Common myeloid progenitor, CD34-positive (primary cell): ENCODE measurements around the gene CLN5.
A peak's percentile ranks its signal among the peaks of the same experiment; 100 is the strongest.

Experiments used
- CTCF ChIA-PET: fragments of 350-600 bp; sonication (Branson Sonifier 250); formaldehyde crosslinking; loops from one replicate; lab custom pipeline; 2021; ENCODE audit warnings: antibody characterized with exemption; lab: Charles Lee
- POLR2A ChIA-PET: fragments of 350-600 bp; sonication (Branson Sonifier 250); formaldehyde crosslinking; loops from one replicate; lab custom pipeline; 2021; ENCODE audit warnings: antibody characterized with exemption; lab: Charles Lee
- DNase-seq, 3 donors: peaks; one replicate each; pipeline versions ENCODE4 v3.0.0 to v3.0.0-alpha.2; 2013
- H3K27ac ChIP-seq, 2 experiments: 1 replicate in 1 of 2; 2 replicates in 1 of 2; pipeline ENCODE4 v1.7.0; 2013; ENCODE audit warnings: inconsistent platforms in 2 of 2, low read length in 2 of 2, mild to moderate bottlenecking in 2 of 2, low read depth in 1 of 2, moderate library complexity in 1 of 2; ENCODE audit not compliant: severe bottlenecking in 2 of 2, insufficient read depth in 1 of 2, poor library complexity in 1 of 2
- H3K27me3 ChIP-seq, 5 experiments: replicated peaks in 2 of 5; 1 replicate in 3 of 5; 2 replicates in 2 of 5; pipeline versions ENCODE4 v1.6.1 to v1.7.0; 2013; ENCODE audit warnings: low read length in 4 of 5, mild to moderate bottlenecking in 2 of 5, moderate library complexity in 2 of 5, inconsistent platforms in 1 of 5; ENCODE audit not compliant: insufficient read depth in 5 of 5, control insufficient read depth in 4 of 5
- H3K36me3 ChIP-seq, 4 experiments: 1 replicate in 2 of 4; 2 replicates in 2 of 4; pipeline versions ENCODE4 v1.6.1 to v1.7.0; 2013; ENCODE audit warnings: low read length in 3 of 4, control low read depth in 1 of 4, mild to moderate bottlenecking in 1 of 4; ENCODE audit not compliant: control insufficient read depth in 4 of 4, insufficient read depth in 4 of 4
- H3K4me1 ChIP-seq, 4 experiments: 1 replicate in 3 of 4; 2 replicates in 1 of 4; pipeline versions ENCODE4 v1.6.1 to v1.7.1; 2013; ENCODE audit warnings: low read length in 3 of 4, mild to moderate bottlenecking in 3 of 4, control low read depth in 1 of 4, inconsistent platforms in 1 of 4, moderate library complexity in 1 of 4; ENCODE audit not compliant: control insufficient read depth in 4 of 4, insufficient read depth in 4 of 4; ENCODE audit errors: control extremely low read depth in 1 of 4
- H3K4me3 ChIP-seq, 7 experiments: 1 replicate in 4 of 7; 2 replicates in 3 of 7; pipeline versions ENCODE4 v1.5.1 to v1.7.0; 2013; ENCODE audit warnings: mild to moderate bottlenecking in 7 of 7, low read length in 6 of 7, moderate library complexity in 6 of 7, inconsistent platforms in 2 of 7, low read depth in 2 of 7, control low read depth in 1 of 7; ENCODE audit not compliant: insufficient read depth in 4 of 7, control insufficient read depth in 1 of 7; ENCODE audit errors: extremely low read depth in 1 of 7
- H3K9me3 ChIP-seq, 5 experiments: 1 replicate in 4 of 5; 2 replicates in 1 of 5; pipeline versions ENCODE4 v1.6.1 to v1.7.1; 2013; ENCODE audit warnings: low read length in 4 of 5, mild to moderate bottlenecking in 2 of 5, inconsistent platforms in 1 of 5, low read depth in 1 of 5, moderate library complexity in 1 of 5; ENCODE audit not compliant: control insufficient read depth in 4 of 5, insufficient read depth in 2 of 5; ENCODE audit errors: control extremely low read depth in 1 of 5
- WGBS: methylation state at CpG from one replicate; pipeline ENCODE4 v1.1.5; 2013; ENCODE audit not compliant: insufficient coverage; 5-methylcytosine and 5-hydroxymethylcytosine counted together

CLN5 gene

DNA sequence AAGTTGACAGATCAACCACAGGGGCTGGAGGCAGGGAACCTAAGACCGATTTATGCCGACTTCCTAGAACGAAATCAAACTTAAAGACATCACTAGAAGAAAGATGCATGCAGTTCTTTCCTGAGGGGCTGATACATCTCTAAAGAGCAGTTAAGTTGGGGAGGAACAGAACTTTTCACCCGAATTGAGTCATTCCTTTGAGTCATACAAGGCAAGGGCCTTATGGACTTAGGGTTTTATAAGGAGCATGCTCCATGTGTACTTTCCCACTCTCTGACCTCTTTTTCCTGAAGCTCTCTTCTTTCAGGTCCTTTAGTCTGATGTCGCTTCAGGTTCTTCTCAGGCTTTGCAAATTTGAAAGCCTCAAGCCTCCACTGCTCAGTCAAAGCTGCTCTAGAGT lies 43.0 kb downstream of the CLN5 start:
- Histone ChIP-seq H3K36me3 (no peaks in the 10 kb centered on the region), H3K4me3 (no peak overlapping the region), H3K4me1 (peaks cover 0 to 7% (median 3%) of the 10 kb centered on the region in 4 experiments), H3K27me3 (no peaks in the 10 kb centered on the region), H3K9me3 (no peaks in the 10 kb centered on the region), H3K27ac (no peak overlapping the region)
- WGBS, result 100% methylated on average over 4 of the region's 5 CpGs
- CTCF ChIA-PET, result interaction anchor here (0.5 kb wide), 1 partner anchor 192 kb away, joined by 3 read pairs; no protein-coding TSS in a partner anchor
- DNase-seq, result no peak
- POLR2A ChIA-PET, result interaction anchor here (1.0 kb wide), 1 partner anchor 8 kb away, joined by 3 read pairs; the partner anchor contains the start of gene FBXL3

DNA sequence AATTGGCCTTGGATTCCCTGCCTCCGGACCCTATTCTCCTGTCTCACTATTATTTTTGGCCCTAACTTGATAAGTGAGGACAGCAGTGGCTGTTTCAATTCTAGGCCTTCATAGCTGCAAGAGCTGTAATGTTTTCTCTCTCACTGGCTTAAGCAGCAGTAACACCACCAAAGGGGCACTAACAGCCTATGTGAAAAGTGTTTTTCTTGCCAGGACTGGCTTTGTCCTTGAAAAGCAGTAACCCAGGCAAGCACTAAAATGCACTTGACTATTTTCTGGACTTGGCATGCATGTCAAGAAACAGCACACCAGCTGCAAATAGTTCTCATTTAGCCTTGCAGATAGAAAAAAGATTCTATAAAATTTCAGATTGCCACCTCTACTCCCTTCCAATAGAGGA lies 44.4 kb downstream of the CLN5 start:
- Histone ChIP-seq H3K9me3 (no peaks in the 10 kb centered on the region), H3K4me3 (no peak overlapping the region), H3K36me3 (no peaks in the 10 kb centered on the region), H3K27ac (no peak overlapping the region), H3K27me3 (no peaks in the 10 kb centered on the region), H3K4me1 (peaks cover 0 to 7% (median 3%) of the 10 kb centered on the region in 4 experiments)
- no peak for DNase-seq
- WGBS, result 100% methylated on average over 1 of the region's 1 CpG
- POLR2A ChIA-PET, result no interaction called here
- CTCF ChIA-PET, result no interaction called here

DNA sequence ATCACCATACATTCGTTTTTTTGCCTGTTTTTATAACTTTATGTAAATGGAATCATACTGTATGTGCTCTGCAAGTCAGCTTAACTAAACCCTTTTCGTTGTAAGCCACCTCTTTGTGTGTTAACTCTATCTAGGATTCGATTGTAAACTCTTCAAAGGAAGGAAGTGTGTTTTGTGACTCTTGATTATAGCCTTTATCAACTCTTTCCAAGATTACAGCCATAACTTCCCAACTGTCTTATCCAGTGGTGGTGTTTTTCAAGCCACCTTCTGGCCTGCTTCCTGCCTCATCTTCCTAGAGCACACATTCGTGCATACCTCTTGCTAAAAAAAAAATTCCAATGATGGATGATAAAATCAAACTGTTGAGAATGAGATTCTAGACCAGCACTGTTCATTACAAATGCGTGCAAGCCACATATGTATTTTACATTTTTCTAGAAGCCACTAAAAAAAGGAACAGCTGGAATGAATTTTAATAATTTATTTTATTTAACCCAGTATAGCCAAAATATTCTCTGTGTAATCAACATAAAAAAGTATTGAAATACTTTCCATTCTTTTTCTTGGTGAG lies 47.1 kb downstream of the CLN5 start:
- no peak overlapping the region for H3K27ac ChIP-seq
- peaks cover 0 to 22% (median 13%) of the 10 kb centered on the region in 4 experiments for H3K4me1 ChIP-seq
- POLR2A ChIA-PET, result no interaction called here
- no peak overlapping the region for H3K4me3 ChIP-seq
- no CpG with 5 or more reads among the region's 5 CpGs for WGBS
- no peaks in the 10 kb centered on the region for H3K27me3 ChIP-seq
- no peak for DNase-seq
- no peaks in the 10 kb centered on the region for H3K9me3 ChIP-seq
- peaks cover 0 to 4% (median 3%) of the 10 kb centered on the region in 4 experiments for H3K36me3 ChIP-seq
- CTCF ChIA-PET, result no interaction called here

DNA sequence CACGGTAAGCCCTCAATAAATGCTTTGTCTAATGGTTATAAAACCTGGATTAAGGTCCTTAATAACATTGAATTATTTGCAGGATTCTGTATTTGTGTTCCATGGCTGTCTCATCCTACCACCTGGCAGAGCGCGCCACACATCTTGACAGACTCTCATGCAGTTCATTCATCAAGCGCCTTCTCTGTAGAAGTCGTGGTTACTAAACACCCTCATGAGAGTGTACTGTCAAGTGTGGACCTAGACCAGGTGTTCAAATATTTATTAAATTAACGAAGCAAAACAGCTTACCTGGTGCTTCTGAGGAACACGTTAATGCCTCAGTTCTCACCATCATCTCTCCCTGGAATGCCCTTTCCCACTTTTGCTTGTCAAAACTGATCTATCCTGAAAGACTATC lies 48.2 kb downstream of the CLN5 start:
- Histone ChIP-seq H3K36me3 (peaks cover 2 to 9% (median 4%) of the 10 kb centered on the region in 4 experiments), H3K27me3 (no peaks in the 10 kb centered on the region), H3K4me3 (no peak overlapping the region), H3K27ac (no peak overlapping the region), H3K9me3 (no peaks in the 10 kb centered on the region), H3K4me1 (peaks cover 0 to 22% (median 13%) of the 10 kb centered on the region in 4 experiments)
- POLR2A ChIA-PET, result no interaction called here
- no peak for DNase-seq
- whole genome bisulfite sequencing, result 100% methylated on average over 7 of the region's 7 CpGs
- CTCF ChIA-PET, result no interaction called here

DNA sequence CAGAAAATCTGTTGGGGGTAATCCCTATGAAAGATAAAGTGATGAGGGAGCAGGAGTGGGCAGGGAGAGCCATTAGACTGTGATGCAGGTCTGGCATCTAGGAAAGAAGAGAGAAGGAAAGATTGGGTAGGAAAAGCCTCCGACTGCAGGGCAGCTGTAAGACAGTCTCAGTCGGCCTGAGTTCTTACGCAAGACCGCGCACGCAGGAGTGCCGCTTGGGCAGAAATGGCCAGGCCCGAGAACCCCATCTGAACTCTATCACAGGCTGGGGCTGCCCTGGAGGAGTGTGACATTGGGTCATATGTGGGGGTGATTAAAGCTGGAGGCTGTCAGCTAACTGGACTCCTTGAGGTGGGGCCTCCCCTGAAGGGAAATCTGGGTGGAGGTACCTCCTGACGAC lies 49.0 kb downstream of the CLN5 start:
- POLR2A ChIA-PET, result no interaction called here

DNA sequence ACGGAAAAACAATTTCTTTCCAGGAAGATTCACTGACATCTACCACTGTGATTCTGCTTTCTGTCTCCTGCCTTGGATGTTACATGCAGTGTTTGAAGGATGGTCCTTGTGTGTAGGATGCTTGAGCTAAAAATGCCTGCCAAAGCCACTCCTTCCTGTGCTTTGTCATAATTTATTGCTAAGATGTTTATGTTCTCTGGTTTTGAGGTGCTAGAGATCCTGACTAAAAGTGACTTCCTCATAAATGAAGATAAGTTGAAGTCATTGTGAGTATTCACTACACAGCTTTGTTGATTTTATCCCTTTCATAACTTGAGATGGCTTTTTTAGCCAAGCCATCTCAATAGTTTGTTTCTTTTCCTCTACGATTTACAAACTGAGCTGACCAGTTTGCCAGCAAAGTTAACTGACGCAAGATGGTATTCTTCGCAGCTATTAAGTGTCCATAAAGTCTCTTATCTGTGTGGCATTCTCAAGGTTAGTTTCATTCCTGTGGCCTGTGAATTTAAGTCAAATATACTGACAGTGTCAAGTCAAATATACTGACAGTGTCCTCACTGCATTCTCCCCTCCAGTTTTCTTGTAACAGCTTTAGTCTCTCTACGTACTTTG lies 50.8 kb downstream of the CLN5 start:
- Histone ChIP-seq H3K4me3 (no peak overlapping the region), H3K27me3 (no peaks in the 10 kb centered on the region), H3K9me3 (no peaks in the 10 kb centered on the region), H3K36me3 (peaks cover 12 to 27% (median 16%) of the 10 kb centered on the region in 4 experiments), H3K4me1 (peaks cover 0 to 22% (median 13%) of the 10 kb centered on the region in 4 experiments), H3K27ac (peak overlapping the region in 1 of 2 experiments; percentile 55)
- ChIA-PET CTCF (interaction anchor here (0.8 to 2.5 kb wide), 6 partner anchors 10 to 150 kb away, joined by 3 to 7 read pairs (median 3); no protein-coding TSS in a partner anchor), POLR2A (interaction anchor here (0.6 to 2.0 kb wide), 2 partner anchors 16 to 128 kb away, joined by 3 to 8 read pairs; partner anchors contain the start of gene FBXL3)
- WGBS, result 89% methylated on average over 4 of the region's 5 CpGs
- peak in 2 of 3 donors; percentile 74 to 83 for DNase-seq

More for the DNA sequence above, 49.0 kb downstream of the CLN5 start:
- Histone ChIP-seq H3K9me3 (no peaks in the 10 kb centered on the region), H3K4me1 (peaks cover 0 to 22% (median 13%) of the 10 kb centered on the region in 4 experiments), H3K36me3 (peaks cover 4 to 13% (median 6%) of the 10 kb centered on the region in 4 experiments), H3K27me3 (no peaks in the 10 kb centered on the region), H3K4me3 (no peak overlapping the region), H3K27ac (no peak overlapping the region)
- 93% methylated on average over 9 of the region's 9 CpGs for WGBS
- no peak for DNase-seq
- CTCF ChIA-PET, result no interaction called here
